ENCODE measurements around the gene HRC.

DNA sequence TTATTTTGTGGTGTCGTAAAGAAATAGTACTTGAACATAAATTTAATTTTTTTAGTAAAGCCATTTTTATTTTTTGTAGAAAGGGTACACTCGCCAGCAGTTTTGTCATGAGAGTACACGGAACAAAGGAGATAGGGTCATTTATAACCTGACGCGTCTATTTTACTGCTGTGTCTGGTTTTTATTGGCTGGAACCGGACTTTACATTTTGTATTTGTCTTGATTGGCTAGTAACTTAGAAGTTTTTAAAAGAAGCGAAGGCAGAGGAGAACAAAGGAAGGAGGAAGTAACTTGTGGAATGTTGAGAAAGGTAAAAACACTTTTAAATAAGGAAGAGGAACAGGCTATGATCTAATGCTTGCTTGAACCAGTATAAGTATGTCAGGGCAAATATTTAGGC, 45.8 kb upstream of the HRC start:
- TF ChIP-seq ASH2L (IDR thresholded peaks at IDR 0.05; ENCODE audit: low read length) (no peak), EP300 (IDR thresholded peaks at IDR 0.05; ENCODE audit: borderline replicate concordance in 1 of 2, low read depth in 2 of 2, low read length in 2 of 2) (no peak), SIX5 (IDR thresholded peaks at IDR 0.05; ENCODE audit: low read depth, low read length) (no peak), SRF (IDR thresholded peaks at IDR 0.05; ENCODE audit: low read depth, low read length) (no peak), POU5F1 (IDR thresholded peaks at IDR 0.05; ENCODE audit: low read depth, low read length) (no peak), RNF2 (IDR thresholded peaks at IDR 0.05; ENCODE audit: borderline replicate concordance, low read depth, low read length, missing control alignments, poor library complexity, severe bottlenecking) (no peak), POLR2AphosphoS5 (IDR thresholded peaks at IDR 0.05; ENCODE audit: low read depth, low read length) (no peak), TCF12 (IDR thresholded peaks at IDR 0.05; ENCODE audit: low read depth, low read length) (no peak), CEBPB (IDR thresholded peaks at IDR 0.05; ENCODE audit: low read depth, low read length) (no peak), FOSL1 (IDR thresholded peaks at IDR 0.05; ENCODE audit: insufficient read depth, low read depth, low read length) (no peak), POLR2A (IDR thresholded peaks at IDR 0.05; ENCODE audit: control extremely low read depth in 1 of 2, low read depth in 2 of 2, low read length in 2 of 2) (no peak), YY1 (IDR thresholded peaks at IDR 0.05; ENCODE audit: low read depth, low read length) (no peak), TBP (IDR thresholded peaks at IDR 0.05; ENCODE audit: low read depth, low read length) (no peak), EGR1 (IDR thresholded peaks at IDR 0.05; ENCODE audit: borderline replicate concordance, low read depth, low read length) (no peak)

Measured in H1 (cell line).